CD4-positive, alpha-beta memory T cell (primary cell): ENCODE data around the gene SUCLG2. TPM values are rescaled to one million over a fixed set of nuclear protein-coding genes. Genes with fewer than 3 reads are reported as not detected.

Experiments used
- CTCF ChIA-PET: fragments of 350-600 bp; sonication (Branson Sonifier 250); formaldehyde crosslinking; loops from one replicate; lab custom pipeline; 2021; ENCODE audit warnings: inconsistent platforms; ENCODE audit not compliant: partially characterized antibody; lab: Charles Lee
- POLR2A ChIA-PET: fragments of 350-600 bp; sonication (Branson Sonifier 250); formaldehyde crosslinking; loops from one replicate; lab custom pipeline; 2021; ENCODE audit not compliant: partially characterized antibody; lab: Charles Lee
- DNase-seq, 5 donors: peaks; one replicate each; pipeline versions ENCODE4 v3.0.0 to v3.0.0-alpha.2; 2020 to 2022; ENCODE audit warnings: mixed read lengths in 1 of 5
- H3K27ac ChIP-seq: one replicate; pipeline ENCODE4 v1.7.0; 2013; ENCODE audit warnings: low read depth, low read length
- H3K27me3 ChIP-seq: 2 replicates; pipeline ENCODE4 v1.7.0; 2013; ENCODE audit warnings: mild to moderate bottlenecking, low read length, moderate library complexity; ENCODE audit not compliant: insufficient read depth
- H3K36me3 ChIP-seq: 2 replicates; pipeline ENCODE4 v1.7.0; 2013; ENCODE audit warnings: mild to moderate bottlenecking, low read length, moderate library complexity; ENCODE audit not compliant: insufficient read depth
- H3K4me1 ChIP-seq: 2 replicates; pipeline ENCODE4 v1.7.0; 2013; ENCODE audit warnings: mild to moderate bottlenecking, low read length, moderate library complexity; ENCODE audit not compliant: insufficient read depth
- H3K4me3 ChIP-seq, 2 donors: one replicate each; pipeline ENCODE4 v1.7.0; 2013; ENCODE audit warnings: low read length in 2 of 2, mild to moderate bottlenecking in 1 of 2
- H3K9me3 ChIP-seq, 2 donors: one replicate each; pipeline ENCODE4 v1.7.0; 2013; ENCODE audit warnings: low read length in 2 of 2, control low read depth in 1 of 2; ENCODE audit not compliant: control insufficient read depth in 1 of 2
- H3K27ac Mint-ChIP-seq, 7 donors: one replicate each; pipeline ENCODE4 v1.8.0; 2020 to 2021; ENCODE audit warnings: mixed read lengths in 7 of 7, mild to moderate bottlenecking in 6 of 7, inconsistent platforms in 3 of 7, moderate library complexity in 3 of 7
- H3K27me3 Mint-ChIP-seq, 2 donors: one replicate each; pipeline ENCODE4 v1.8.0; 2020 to 2021; ENCODE audit warnings: mixed read lengths in 2 of 2
- H3K36me3 Mint-ChIP-seq, 2 donors: one replicate each; pipeline ENCODE4 v1.8.0; 2020 to 2021; ENCODE audit warnings: mixed read lengths in 2 of 2, inconsistent platforms in 1 of 2, mild to moderate bottlenecking in 1 of 2
- H3K4me1 Mint-ChIP-seq, 4 donors: one replicate each; pipeline ENCODE4 v1.8.0; 2020 to 2021; ENCODE audit warnings: mixed read lengths in 4 of 4, mild to moderate bottlenecking in 1 of 4
- H3K4me3 Mint-ChIP-seq, 8 donors: one replicate each; pipeline ENCODE4 v1.8.0; 2020 to 2021; ENCODE audit warnings: mixed read lengths in 8 of 8, mild to moderate bottlenecking in 7 of 8, moderate library complexity in 6 of 8, inconsistent platforms in 3 of 8
- H3K9me3 Mint-ChIP-seq, 8 donors: one replicate each; pipeline ENCODE4 v1.8.0; 2020 to 2021; ENCODE audit warnings: mixed read lengths in 8 of 8, mild to moderate bottlenecking in 5 of 8, inconsistent platforms in 3 of 8, moderate library complexity in 1 of 8
- intact Hi-C: fragments of 100-400 bp; cut with micrococcal nuclease; formaldehyde crosslinking; loops from one replicate; pipeline ENCODE4 v1.15.1; 2023
- polyA plus RNA-seq, 2 donors: library from polyadenylated mRNA; unstranded; fragments of 300-500 nt; fragmentation: Illumina TruSeq; gene quantifications; one replicate each; pipeline ENCODE4 v1.2.3, GENCODE V29; 2021
- total RNA-seq, 2 experiments: library from RNA; stranded (reverse); gene quantifications; one replicate each; pipeline ENCODE4 v1.2.3, GENCODE V29; 2021

Gene SUCLG2
- total and polyA plus RNA-seq, 4 experiments from 2014 or later: 46.1 to 114 (median 56.8) TPM

DNA sequence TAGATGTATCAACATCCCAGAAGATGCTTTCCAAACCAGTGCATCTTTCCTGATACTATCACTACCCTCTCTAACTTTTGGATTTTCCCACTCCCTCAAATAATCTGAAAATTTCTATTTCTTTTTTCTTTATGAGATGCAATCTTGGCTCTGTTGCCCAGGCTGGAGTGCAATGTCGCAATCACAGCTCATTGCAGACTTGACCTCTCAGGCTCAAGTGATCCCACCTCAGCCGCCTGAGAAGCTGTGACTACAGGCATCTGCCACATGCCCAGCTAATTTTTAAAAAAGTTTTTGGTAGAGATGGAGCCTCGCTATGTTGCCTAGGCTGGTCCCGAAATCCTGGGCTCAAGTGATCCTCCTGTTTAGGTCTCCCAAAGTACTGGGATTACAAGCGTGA lies 239.7 kb downstream of the SUCLG2 start:
- no peak overlapping the region for H3K4me3 Mint-ChIP-seq
- H3K9me3 Mint-ChIP-seq: peaks cover 0 to 10% (median 3%) of the 10 kb centered on the region in 8 donors
- no peaks in the 10 kb centered on the region for H3K27me3 Mint-ChIP-seq
- intact Hi-C loops: no loop called here
- no peak overlapping the region for H3K27ac Mint-ChIP-seq
- POLR2A ChIA-PET: no interaction called here
- CTCF ChIA-PET: no interaction called here
- Histone ChIP-seq H3K27ac (no peak overlapping the region), H3K4me3 (no peak overlapping the region), H3K4me1 (no peaks in the 10 kb centered on the region), H3K27me3 (no peaks in the 10 kb centered on the region), H3K36me3 (no peaks in the 10 kb centered on the region), H3K9me3 (no peaks in the 10 kb centered on the region)
- no peak for DNase-seq
- peaks cover 40 to 56% of the 10 kb centered on the region in 2 donors for H3K36me3 Mint-ChIP-seq
- peaks cover 0 to 11% (median 5%) of the 10 kb centered on the region in 4 donors for H3K4me1 Mint-ChIP-seq

DNA sequence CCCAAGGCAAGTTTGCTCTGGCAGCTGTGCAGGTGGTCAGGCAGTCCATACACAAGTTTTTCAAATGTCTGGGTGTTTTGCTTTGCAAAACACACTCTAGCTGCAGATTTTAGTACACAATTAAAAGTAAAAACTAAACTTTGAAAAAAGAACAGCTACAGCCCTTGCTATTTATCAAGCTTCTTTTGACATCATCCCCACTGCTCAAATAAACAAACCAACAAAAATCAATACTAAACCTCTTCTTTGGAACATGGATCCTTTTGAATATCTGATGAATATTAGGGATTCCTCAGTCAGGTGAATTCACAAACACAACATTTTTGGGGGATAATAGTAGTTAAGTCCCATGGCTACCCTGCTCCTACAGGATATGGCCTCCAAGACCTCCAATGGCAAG lies 249.2 kb downstream of the SUCLG2 start:
- no peaks in the 10 kb centered on the region for H3K9me3 Mint-ChIP-seq
- H3K36me3 Mint-ChIP-seq: peaks cover 77 to 82% of the 10 kb centered on the region in 2 donors
- no peak for DNase-seq
- Histone ChIP-seq H3K4me3 (no peak overlapping the region), H3K4me1 (no peaks in the 10 kb centered on the region), H3K36me3 (peaks cover 3% of the 10 kb centered on the region), H3K9me3 (no peaks in the 10 kb centered on the region), H3K27me3 (no peaks in the 10 kb centered on the region), H3K27ac (no peak overlapping the region)
- peaks cover 0 to 7% (median 3%) of the 10 kb centered on the region in 4 donors for H3K4me1 Mint-ChIP-seq
- H3K4me3 Mint-ChIP-seq: no peak overlapping the region
- intact Hi-C loops: no loop called here
- no peak overlapping the region for H3K27ac Mint-ChIP-seq
- ChIA-PET POLR2A (no interaction called here), CTCF (interaction anchor here (1.0 kb wide), 1 partner anchor 22 kb away, joined by 3 read pairs; no protein-coding TSS in a partner anchor)
- no peaks in the 10 kb centered on the region for H3K27me3 Mint-ChIP-seq

DNA sequence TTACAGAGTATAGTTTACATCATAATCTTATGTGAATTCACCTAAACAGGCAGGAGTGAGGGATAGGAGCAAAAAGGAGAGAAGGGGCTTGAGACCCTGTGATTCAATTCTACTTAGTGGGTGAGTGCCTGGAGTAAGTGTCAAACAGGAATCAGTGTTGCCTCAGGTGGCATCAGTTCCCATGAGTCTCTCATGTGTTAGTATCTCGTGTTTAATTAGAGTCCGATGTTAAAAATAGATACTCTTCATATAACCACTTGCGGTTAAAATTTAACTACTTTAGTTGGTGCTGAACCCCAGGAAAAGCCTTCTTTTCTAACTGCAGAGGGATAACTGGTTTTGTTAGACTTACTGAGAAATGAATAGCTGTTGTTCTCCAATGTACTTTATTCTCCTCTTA lies 251.5 kb downstream of the SUCLG2 start:
- Mint-ChIP-seq H3K4me3 (no peak overlapping the region), H3K36me3 (peaks cover 76 to 81% of the 10 kb centered on the region in 2 donors), H3K9me3 (peaks cover 0 to 11% (median 2%) of the 10 kb centered on the region in 8 donors), H3K27me3 (no peaks in the 10 kb centered on the region), H3K4me1 (peaks cover 0 to 6% (median 3%) of the 10 kb centered on the region in 4 donors), H3K27ac (no peak overlapping the region)
- no peak overlapping the region for H3K4me3 ChIP-seq
- no peak overlapping the region for H3K27ac ChIP-seq
- H3K9me3 ChIP-seq: no peaks in the 10 kb centered on the region
- H3K4me1 ChIP-seq: no peaks in the 10 kb centered on the region
- intact Hi-C loops: no loop called here
- POLR2A ChIA-PET: no interaction called here
- H3K27me3 ChIP-seq: no peaks in the 10 kb centered on the region
- CTCF ChIA-PET: no interaction called here
- DNase-seq: no peak
- H3K36me3 ChIP-seq: no peaks in the 10 kb centered on the region

DNA sequence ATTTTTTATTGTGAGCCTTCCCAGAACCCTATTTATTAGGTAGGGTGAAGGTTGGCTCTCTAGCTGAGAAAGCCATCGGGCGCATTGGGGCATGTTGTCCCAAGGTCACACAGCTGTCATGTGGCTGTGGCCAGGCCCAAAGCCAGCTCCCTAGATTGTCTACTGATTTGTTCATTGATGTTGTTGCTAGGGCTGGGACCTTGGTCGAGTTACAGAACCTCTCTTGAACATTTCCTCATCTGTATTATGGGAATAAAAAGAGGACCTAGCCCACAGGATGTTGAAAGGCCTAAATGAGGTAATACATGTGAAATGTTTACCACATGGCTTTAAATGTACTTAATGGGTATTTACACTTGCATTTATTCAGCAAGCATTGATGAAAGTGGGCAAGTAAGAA lies 252.5 kb downstream of the SUCLG2 start:
- POLR2A ChIA-PET: no interaction called here
- Histone ChIP-seq H3K36me3 (no peaks in the 10 kb centered on the region), H3K27ac (no peak overlapping the region), H3K27me3 (no peaks in the 10 kb centered on the region), H3K4me1 (no peaks in the 10 kb centered on the region), H3K4me3 (no peak overlapping the region), H3K9me3 (no peaks in the 10 kb centered on the region)
- Mint-ChIP-seq H3K9me3 (peaks cover 0 to 11% (median 3%) of the 10 kb centered on the region in 8 donors), H3K4me1 (peaks cover 0 to 7% (median 4%) of the 10 kb centered on the region in 4 donors), H3K27me3 (no peaks in the 10 kb centered on the region), H3K4me3 (no peak overlapping the region), H3K36me3 (peaks cover 68 to 79% of the 10 kb centered on the region in 2 donors), H3K27ac (no peak overlapping the region)
- intact Hi-C loops: no loop called here
- no peak for DNase-seq
- CTCF ChIA-PET: interaction anchor here (1.0 kb wide), 1 partner anchor 18 kb away, joined by 3 read pairs; no protein-coding TSS in a partner anchor

DNA sequence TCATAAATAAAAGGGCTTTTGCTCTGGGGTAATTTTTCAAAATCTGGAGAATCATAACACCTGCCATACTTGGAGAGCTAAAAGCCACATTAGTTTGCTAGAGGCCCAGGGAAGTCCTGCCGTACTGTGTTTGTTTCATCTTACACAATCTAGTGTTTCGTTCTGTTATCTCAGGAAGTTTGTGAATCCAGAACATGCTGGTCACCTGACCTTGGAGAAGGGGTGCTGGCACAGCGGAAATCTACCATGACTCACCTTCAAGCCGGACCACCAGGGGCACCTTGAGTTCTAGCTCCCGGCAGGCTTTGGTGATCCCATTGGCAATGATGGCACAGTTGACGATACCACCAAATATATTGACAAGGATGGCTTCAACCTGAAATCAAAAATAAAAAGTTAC lies 253.9 kb downstream of the SUCLG2 start:
- H3K4me1 ChIP-seq: no peaks in the 10 kb centered on the region
- Mint-ChIP-seq H3K4me1 (peaks cover 0 to 11% (median 3%) of the 10 kb centered on the region in 4 donors), H3K9me3 (peaks cover 0 to 11% (median 3%) of the 10 kb centered on the region in 8 donors), H3K36me3 (peaks cover 59 to 68% of the 10 kb centered on the region in 2 donors), H3K4me3 (no peak overlapping the region), H3K27me3 (no peaks in the 10 kb centered on the region), H3K27ac (no peak overlapping the region)
- H3K27ac ChIP-seq: no peak overlapping the region
- CTCF ChIA-PET: interaction anchor here (1.1 kb wide), 1 partner anchor 16 kb away, joined by 3 read pairs; no protein-coding TSS in a partner anchor
- POLR2A ChIA-PET: no interaction called here
- intact Hi-C loops: no loop called here
- no peak for DNase-seq
- H3K4me3 ChIP-seq: no peak overlapping the region
- no peaks in the 10 kb centered on the region for H3K36me3 ChIP-seq
- H3K9me3 ChIP-seq: no peaks in the 10 kb centered on the region
- no peaks in the 10 kb centered on the region for H3K27me3 ChIP-seq

DNA sequence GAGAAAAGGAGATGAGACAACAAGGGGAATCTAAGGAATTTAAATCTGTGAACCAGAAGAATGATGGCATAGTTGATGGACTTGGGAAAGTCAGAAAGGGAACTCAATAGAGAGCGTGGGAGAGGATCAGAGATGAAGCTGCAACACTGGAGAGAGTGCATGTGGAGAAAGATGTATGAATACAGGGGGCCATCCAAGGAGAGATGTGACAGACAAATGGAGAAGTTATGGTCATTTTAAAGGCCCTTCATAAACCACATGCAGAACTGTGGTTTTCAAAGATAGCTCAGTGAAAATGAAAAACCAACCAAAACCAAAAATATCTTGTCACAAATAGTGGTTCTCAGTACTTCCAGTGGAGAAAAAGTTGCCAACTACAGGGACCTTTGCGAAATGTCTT lies 265.2 kb downstream of the SUCLG2 start:
- Mint-ChIP-seq H3K4me1 (peaks cover 2 to 12% (median 7%) of the 10 kb centered on the region in 4 donors), H3K4me3 (no peak overlapping the region), H3K36me3 (peaks cover 54 to 59% of the 10 kb centered on the region in 2 donors), H3K27ac (peak overlapping the region in 1 of 7 donors; percentile 11), H3K27me3 (no peaks in the 10 kb centered on the region), H3K9me3 (no peaks in the 10 kb centered on the region)
- no peak overlapping the region for H3K27ac ChIP-seq
- POLR2A ChIA-PET: no interaction called here
- peaks cover 10% of the 10 kb centered on the region for H3K36me3 ChIP-seq
- H3K27me3 ChIP-seq: no peaks in the 10 kb centered on the region
- no peaks in the 10 kb centered on the region for H3K9me3 ChIP-seq
- no peak overlapping the region for H3K4me3 ChIP-seq
- CTCF ChIA-PET: no interaction called here
- intact Hi-C loops: no loop called here
- no peak for DNase-seq
- H3K4me1 ChIP-seq: no peaks in the 10 kb centered on the region

DNA sequence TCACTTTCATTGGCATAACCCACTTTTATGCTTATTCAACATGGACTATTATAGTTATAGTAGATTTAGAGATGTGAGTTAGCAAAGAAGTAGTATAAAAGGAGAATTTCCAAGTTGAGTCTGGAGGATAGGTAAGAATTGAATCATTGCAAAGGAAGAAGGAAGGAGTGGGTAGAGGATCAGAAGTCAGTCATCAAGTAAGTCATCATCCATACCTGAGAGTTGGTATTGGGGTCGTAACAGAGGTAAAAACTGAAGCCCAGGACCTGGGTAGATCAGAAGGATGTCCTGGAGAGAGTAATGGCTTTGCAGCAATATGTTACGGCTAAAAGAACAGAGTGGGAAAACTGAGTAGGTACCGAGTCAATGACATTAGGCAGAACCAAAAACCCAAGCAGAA lies 265.7 kb downstream of the SUCLG2 start:
- POLR2A ChIA-PET: no interaction called here
- no peak for DNase-seq
- Histone ChIP-seq H3K4me1 (no peaks in the 10 kb centered on the region), H3K4me3 (no peak overlapping the region), H3K27me3 (no peaks in the 10 kb centered on the region), H3K36me3 (peaks cover 10% of the 10 kb centered on the region), H3K9me3 (no peaks in the 10 kb centered on the region), H3K27ac (no peak overlapping the region)
- Mint-ChIP-seq H3K4me3 (no peak overlapping the region), H3K4me1 (peaks cover 2 to 12% (median 7%) of the 10 kb centered on the region in 4 donors), H3K36me3 (peaks cover 54 to 59% of the 10 kb centered on the region in 2 donors), H3K27ac (peak overlapping the region in 1 of 7 donors; percentile 67), H3K9me3 (no peaks in the 10 kb centered on the region), H3K27me3 (no peaks in the 10 kb centered on the region)
- CTCF ChIA-PET: no interaction called here
- intact Hi-C loops: no loop called here
